Loucy (cell line): ENCODE data around the gene KIAA1328.

Source experiments
- EZH2phosphoT487 ChIP-seq: fragments of 200-600 bp; IDR thresholded peaks from 2 replicates; pipeline ENCODE4 v1.6.1; 2018; ENCODE audit warnings: antibody characterized with exemption, mild to moderate bottlenecking, moderate library complexity, borderline replicate concordance
- TF ChIP-seq, protein P1 (sequence below): fragments of 200-600 bp; sonication (generic); conservative IDR thresholded peaks from 2 replicates; pipeline ENCODE4 v1.5.1; 2014; ENCODE audit warnings: mild to moderate bottlenecking, antibody characterized with exemption, low read length

DNA sequence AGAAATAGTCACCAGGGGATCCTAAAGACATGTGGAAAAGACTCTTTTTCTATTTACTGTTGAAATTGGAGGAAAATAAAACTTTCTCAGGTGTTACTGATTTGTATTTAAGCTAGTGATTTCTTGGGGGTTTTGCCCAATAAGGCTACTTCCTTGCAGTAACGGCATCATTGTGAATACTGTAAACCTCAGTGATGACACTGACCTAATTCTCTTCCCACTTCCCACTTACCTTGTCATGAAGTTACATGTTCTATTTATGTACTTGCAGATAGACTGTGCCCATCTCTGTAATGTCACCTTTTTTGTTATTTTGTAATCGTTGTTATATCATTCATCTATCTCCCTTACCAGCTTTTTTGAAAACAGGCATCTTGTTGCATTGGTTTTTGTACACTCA is 134.5 kb downstream of the KIAA1328 start:
- TF ChIP-seq, protein P1, sequence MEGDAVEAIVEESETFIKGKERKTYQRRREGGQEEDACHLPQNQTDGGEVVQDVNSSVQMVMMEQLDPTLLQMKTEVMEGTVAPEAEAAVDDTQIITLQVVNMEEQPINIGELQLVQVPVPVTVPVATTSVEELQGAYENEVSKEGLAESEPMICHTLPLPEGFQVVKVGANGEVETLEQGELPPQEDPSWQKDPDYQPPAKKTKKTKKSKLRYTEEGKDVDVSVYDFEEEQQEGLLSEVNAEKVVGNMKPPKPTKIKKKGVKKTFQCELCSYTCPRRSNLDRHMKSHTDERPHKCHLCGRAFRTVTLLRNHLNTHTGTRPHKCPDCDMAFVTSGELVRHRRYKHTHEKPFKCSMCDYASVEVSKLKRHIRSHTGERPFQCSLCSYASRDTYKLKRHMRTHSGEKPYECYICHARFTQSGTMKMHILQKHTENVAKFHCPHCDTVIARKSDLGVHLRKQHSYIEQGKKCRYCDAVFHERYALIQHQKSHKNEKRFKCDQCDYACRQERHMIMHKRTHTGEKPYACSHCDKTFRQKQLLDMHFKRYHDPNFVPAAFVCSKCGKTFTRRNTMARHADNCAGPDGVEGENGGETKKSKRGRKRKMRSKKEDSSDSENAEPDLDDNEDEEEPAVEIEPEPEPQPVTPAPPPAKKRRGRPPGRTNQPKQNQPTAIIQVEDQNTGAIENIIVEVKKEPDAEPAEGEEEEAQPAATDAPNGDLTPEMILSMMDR = no peak
- no peak for TF ChIP-seq EZH2phosphoT487
